ENCODE results near the gene LY6G6C.

The LY6G6C gene

GRCh38 chr6:31706599-31706998 lies 14.9 kb downstream of the LY6G6C start, which contains the start of gene LY6G6F:
TSS of gene LY6G6F (plus strand) at chr6:31706866. CDS start at chr6:31706907, 41 bp downstream.
- no peak for DNase-seq (ENCODE audit: low spot score)

DNA sequence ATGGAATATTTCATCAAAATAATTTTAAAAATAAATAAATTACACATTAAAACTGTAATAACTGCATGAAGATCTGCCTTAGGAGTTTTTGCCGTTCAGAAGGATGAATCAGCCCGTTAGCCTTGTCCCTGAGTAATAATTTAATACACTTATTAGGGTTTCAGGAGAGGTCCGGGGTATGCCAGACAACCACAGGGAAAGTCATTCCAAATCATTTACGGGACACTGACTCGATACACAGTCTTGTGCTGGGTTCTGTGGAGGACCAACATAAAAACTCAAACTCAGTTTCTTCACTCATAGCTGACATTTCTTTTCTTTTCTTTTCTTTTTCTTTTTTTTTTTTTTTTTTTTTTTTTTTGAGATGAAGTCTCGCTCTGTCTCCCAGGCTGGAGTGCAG lies 15.6 kb downstream of the LY6G6C start:
- DNase-seq (ENCODE audit: low spot score): no peak

GRCh38 chr6:31702819-31703716 lies 18.5 kb downstream of the LY6G6C start, which contains the start of gene ABHD16A:
TSS of gene ABHD16A (minus strand) at chr6:31703324. CDS start at chr6:31703281, 43 bp downstream.
- peak; percentile 97 for DNase-seq (ENCODE audit: low spot score)

DNA sequence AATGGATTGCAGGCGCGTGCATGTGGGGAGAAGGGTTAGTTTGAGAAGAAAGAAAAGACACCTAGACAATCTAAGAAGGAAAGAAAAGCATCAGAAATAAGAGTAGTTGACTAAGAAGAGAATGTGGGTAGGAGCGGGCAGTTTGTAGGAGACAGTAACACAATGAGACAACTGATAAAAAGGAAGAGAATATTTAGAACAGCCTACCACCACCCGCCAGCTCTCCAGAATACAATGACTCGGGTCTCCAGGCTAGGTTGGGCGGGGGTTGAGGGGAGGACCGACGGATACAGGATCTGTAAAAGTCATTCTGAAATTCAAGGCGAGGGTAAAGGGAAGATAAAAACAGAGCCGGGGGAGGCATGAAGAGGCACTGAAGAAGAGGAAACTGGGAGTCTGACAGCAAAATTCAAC lies 19.1 kb downstream of the LY6G6C start:
- no peak for DNase-seq (ENCODE audit: low spot score)

GRCh38 chr6:31701666-31702404 lies 19.7 kb downstream of the LY6G6C start:
- no peak for DNase-seq (ENCODE audit: low spot score)

DNA sequence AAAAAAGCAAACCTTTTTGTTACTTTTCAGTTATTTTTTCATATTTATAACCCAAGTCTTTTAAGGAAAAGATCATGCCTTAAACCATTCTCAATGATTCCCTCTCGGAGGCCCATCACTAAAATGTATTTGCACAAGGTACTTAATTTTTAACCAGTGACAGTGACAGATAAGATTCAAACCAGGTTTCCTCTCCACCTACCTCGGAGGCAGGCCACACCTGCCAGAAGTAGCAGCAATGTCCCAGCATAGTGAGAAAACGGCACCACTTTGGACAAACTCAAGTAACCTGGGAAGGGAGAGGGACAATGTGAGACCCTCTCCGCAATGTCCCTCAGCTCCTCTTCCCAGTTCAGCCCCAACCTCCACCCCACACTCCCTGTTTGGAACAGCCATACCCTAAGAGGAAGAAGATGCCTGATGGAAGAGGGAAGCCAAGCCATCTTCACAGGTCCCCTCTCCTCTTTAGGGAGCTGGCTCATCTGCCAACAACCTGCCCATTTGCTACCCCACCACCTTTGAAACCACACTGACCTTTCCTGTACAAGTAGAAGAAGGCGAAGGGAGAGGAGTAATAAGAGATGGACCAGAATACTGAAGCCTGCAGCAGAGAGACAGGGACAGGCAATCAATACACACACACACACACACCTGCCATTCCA lies 20.7 kb downstream of the LY6G6C start:
- no peak for DNase-seq (ENCODE audit: low spot score)

GRCh38 chr6:31697555-31697954 lies 24.0 kb downstream of the LY6G6C start:
- DNase-seq (ENCODE audit: low spot score): no peak

DNA sequence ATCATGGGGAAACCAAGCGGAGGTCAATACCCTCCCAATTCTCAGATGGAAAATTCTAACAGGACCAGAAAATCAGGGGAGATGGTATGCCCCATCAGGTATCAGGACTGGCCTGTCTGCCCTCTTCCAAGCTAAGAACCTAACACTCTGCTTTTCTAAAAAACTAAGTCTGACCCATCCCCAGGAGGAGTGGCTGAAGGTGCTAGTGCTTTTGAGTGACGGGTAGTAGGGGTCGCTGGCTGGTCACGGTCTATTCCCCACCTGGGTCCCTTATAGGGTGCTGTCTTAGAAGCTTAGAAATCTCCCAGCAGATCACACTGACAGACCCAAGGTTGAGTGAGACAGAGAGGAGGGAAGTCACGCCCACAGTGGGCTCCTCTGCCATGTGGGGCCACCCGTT lies 28.0 kb downstream of the LY6G6C start:
- DNase-seq (ENCODE audit: low spot score): no peak

DNA sequence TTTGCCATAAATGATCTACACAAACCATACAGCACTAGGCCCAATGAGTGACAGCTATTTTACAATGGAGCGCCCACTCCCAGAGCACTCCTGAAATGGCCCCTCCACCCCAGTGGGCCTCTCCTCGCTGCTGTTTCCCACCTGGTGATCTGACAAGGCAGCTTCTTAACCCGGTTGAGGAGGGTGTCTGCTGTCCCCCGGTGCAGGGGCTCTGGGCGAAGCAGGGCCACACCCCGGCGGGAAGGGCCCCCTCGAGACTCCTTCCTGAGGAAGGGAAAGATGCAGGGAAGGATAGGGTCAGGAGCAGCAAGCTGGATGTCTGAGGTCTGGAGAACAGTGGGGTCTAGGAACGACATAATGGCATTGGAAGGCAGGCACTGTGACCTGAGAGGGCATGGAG lies 28.7 kb downstream of the LY6G6C start:
- DNase-seq (ENCODE audit: low spot score): no peak

DNA sequence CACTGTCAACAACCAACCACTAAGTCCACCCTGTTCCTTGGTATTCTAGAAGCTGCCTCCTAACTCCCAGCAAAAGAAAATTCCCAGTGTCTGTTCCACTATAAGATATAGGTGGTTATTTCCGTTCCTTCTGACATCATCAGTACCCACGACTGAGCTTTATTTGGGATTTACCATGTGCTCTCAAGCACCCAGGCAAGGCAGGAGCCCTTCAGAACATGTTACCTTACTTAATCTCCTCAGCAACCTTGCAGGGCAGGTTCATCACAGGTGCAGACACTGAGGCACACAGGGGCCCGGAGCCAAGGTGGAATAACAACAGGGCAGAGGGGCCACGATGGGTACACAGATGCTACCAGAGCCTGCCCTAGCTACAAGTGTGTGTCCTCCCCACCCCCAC lies 29.2 kb downstream of the LY6G6C start:
- DNase-seq (ENCODE audit: low spot score): no peak

DNA sequence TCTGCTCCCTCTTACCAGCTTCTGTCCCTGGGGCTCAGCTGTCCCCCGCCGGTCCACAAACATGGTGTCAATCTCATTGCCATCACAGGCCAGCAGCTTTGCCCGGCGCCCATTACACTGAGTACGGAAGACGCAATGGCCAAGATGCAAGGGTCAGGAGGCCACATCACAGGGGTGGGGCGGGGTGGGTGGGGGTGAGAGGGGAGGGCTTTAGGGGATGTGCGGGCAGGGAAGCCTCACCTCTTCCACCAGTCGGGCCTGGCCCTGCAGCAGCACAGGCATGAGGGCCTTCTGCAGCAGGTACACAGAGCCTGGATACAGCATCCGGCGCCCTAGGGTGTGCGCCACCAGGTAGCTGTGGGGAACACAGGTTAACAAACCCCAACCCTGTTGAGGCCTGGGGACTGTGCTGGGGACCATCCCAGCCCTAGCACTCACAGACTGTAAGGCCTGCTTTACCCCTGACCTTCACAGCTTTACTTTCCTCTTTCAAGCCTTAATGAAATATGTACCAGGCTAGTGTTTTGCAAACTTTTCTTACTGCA lies 29.9 kb downstream of the LY6G6C start:
- no peak for DNase-seq (ENCODE audit: low spot score)

DNA sequence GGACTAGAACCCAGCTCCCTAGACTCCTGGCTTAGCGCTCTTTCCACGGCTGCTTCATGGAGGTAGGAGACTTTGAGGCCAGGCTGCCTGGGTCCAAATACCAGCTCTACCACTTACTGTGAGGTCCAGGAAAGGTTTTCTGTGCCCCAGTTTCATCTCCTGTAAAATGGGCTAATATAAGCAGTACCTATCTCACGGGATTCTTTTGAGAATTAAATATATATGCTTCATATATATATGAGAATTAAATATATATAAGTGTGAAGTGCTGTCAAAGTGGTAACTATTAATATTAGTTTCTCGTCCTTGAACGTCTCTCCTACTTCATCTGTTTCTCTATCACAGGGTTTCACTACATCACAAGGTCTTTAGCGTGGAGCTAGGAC lies 30.5 kb downstream of the LY6G6C start:
- DNase-seq (ENCODE audit: low spot score): no peak

- no peak for DNase-seq (ENCODE audit: low spot score)
These were observed 31.1 kb downstream of the LY6G6C start for GRCh38 chr6:31690231-31691077.

DNA sequence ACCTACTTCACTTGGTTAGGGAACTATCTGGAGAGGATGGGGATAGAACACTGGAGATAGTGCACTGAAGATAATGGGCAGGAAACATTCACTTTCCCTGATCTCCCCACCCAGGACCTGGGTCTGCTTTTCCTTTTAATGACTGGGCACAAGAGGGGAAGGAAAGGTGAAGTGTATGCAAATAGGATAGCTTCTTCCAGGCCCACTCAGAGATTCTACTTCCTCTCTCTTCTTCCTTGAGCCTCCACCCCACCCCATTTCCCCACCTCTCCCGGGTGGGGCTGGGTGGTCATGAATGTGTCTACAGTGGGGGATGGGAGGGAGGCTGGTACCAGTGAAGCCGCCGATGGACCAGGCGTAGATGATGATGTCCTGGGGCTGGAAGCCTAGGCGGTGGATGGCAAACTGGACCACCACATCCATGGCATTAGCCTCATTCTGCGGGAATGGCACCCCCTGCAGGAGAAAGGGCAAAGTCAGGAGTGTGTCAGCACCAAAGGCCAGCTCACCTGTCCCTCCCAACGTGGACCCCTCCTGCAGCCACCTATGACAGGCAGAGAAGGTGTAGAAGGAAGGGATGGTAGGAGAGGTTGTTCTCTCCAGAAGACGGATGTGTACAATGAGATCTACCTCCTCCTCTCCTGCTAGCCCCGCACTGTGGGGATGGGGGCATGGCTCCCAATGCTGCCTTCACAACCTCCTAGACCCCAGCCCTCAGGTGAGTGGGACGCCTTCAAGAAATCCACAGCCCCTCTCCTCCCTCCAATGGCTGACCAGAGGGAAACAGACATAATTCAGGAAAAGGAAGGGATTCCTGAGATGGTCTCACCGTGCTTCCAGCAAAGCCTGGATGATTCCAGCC lies 32.1 kb downstream of the LY6G6C start:
- no peak for DNase-seq (ENCODE audit: low spot score)

GRCh38 chr6:31687860-31688693 lies 33.5 kb downstream of the LY6G6C start:
- DNase-seq (ENCODE audit: low spot score): no peak

- no peak for DNase-seq (ENCODE audit: low spot score)
These were observed 34.2 kb downstream of the LY6G6C start for GRCh38 chr6:31687321-31687720.

GRCh38 chr6:31686483-31686882 lies 35.1 kb downstream of the LY6G6C start:
- no peak for DNase-seq (ENCODE audit: low spot score)

- DNase-seq (ENCODE audit: low spot score): no peak
These were observed 38.0 kb downstream of the LY6G6C start for GRCh38 chr6:31683591-31683990.

- peak; percentile 28 for DNase-seq (ENCODE audit: low spot score)
These were observed 40.3 kb downstream of the LY6G6C start for GRCh38 chr6:31681135-31681671.

Measured in CD4-positive, alpha-beta T cell treated with Interleukin-15 for 4 hours (primary cell).